Panc1 (cell line): ENCODE measurements around the gene USP30.

ENCODE experiments used
- POLR2AphosphoS5 ChIP-seq: IDR thresholded peaks from 2 replicates; pipeline ENCODE4 v1.6.1; 2012; ENCODE audit warnings: mild to moderate bottlenecking, low read depth, low read length, moderate library complexity
- TF ChIP-seq, protein P1 (sequence below): fragments of 450-650 bp; IDR thresholded peaks from 2 replicates; pipeline ENCODE4 v1.5.1; 2017; ENCODE audit warnings: mild to moderate bottlenecking

DNA sequence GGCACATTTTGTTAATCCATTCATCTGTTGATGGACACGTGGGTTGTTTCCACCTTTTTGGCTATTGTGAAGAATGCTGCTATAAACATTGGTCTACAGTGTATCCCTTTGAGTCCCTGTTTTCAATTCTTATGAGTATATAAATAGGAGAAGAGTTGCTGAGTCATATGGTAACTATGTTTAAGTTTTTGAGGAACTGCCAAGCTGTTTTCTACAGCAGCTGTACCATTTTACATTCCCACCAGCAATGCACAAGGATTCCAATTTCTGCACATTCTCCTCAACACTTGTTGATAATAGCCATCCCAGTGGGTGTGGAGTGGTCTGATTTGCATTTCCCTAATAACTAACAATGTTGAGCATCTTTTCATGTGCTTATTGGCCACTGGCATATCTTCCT, 24.6 kb upstream of the USP30 start:
- TF ChIP-seq, protein P1, sequence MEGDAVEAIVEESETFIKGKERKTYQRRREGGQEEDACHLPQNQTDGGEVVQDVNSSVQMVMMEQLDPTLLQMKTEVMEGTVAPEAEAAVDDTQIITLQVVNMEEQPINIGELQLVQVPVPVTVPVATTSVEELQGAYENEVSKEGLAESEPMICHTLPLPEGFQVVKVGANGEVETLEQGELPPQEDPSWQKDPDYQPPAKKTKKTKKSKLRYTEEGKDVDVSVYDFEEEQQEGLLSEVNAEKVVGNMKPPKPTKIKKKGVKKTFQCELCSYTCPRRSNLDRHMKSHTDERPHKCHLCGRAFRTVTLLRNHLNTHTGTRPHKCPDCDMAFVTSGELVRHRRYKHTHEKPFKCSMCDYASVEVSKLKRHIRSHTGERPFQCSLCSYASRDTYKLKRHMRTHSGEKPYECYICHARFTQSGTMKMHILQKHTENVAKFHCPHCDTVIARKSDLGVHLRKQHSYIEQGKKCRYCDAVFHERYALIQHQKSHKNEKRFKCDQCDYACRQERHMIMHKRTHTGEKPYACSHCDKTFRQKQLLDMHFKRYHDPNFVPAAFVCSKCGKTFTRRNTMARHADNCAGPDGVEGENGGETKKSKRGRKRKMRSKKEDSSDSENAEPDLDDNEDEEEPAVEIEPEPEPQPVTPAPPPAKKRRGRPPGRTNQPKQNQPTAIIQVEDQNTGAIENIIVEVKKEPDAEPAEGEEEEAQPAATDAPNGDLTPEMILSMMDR, result no peak
- no peak for TF ChIP-seq POLR2AphosphoS5
